Measurements from ENCODE around the gene PWWP2A.
"Not testable (repeated sequence)": the region's sequence is repeated elsewhere in the genome, so short reads cannot be mapped to it uniquely, and the experiment has no call there.

PWWP2A gene

DNA sequence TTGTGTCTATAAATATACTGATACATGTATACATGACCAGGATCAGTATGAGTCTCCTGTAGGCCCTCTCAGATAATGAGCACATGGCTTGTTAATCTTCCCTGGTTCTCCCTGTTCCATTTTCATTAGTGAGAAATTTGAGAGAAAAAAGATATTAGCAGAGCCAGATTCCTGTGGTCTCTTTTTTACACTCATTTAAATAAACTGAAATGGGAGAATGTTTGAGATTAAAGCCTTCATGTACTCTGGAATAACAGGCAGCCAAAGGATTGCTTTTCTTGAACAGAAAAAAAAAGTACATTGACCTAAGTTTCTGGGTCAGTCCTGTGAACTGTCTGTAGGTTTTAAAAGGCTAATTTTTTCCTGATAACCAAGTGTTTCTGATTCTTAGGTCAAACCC is 44.2 kb downstream of the PWWP2A start:
- no peak for DNase-seq

DNA sequence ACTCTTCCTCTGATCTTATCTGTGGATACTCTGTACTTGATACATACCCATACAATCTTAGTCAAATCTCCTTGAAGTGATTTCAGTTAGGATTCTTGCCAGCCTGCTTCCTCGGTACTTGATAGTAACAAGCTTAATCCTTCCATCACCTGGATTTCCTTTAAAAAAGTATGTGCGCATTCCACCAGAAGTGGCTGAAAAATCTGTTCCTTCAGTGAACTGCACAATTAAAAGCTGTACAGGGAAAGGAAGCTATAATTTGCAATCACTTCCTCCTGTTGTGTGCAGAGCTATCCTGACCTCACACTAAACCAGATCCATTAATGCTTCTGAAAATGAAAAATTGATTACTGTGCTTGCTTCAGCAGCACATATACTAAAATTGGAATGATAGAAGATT is 47.3 kb downstream of the PWWP2A start:
- no peak for DNase-seq

DNA sequence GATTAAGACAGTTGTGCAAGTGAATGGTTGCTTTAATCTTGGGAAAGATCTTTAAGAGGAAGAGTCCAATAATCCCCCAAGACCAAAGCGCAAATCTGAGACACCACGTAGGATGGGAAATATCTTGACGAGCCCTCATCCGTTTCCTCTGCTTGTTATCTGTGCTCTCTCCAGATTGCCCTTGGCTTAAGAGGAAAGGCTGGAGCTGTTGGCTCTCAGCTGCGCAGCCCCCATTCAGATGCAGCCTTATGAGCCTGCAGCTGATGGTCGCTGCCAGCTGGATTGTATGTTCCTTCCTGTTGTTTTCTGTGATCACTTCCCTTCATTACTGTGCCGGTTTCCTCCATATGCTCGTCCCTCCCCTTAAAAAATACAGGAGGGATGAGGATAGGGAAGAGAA is 47.7 kb downstream of the PWWP2A start:
- DNase-seq, result no peak

DNA sequence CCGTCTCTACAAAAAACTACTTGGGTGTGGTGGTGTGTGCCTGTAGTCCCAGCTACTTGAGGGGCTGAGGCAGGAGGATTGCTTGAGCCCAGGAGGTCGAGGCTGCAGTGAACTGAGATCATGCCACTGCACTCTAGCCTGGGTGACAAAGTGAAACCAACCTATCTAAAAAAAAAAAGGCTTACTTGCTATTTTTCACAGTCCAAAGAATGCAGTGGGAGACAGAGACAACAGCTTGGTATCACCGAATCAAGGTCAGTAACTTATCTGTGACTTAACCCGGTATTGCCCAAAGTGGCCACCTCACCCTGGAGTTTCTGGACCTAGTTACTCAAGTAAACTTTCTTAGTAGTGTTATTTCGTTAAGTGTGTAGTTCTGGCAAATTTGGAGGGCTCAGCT is 50.1 kb downstream of the PWWP2A start:
- not testable (repeated sequence) for DNase-seq

DNA sequence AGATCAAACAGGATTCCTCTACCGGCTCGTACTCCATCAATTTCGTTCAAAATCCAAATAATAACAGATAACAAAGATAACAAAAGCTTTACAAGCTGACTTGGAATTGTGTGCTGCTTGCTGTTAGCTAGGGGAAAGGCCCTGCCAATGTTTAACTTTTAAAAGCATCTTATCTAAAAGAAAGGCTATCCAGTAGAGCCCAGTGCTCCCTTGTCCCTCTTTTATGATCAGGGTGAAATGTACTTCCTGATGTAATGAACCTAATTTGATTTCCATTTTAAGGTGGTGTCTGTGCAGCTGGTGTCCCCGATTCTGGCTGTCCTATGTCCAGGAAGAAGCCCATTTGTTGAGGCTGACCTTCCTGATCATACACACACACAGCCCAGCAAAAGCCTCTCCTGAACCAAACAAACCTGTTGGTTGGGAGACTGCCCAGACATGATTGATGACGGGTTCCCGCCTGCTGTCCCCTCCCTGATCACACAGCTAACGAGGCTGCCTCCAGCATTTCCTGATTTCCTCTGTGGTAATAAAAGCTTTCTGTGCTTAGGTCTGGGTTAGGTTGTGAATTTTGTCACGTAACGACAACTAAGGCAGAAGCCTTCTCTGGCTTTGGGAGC is 54.1 kb downstream of the PWWP2A start:
- DNase-seq, result no peak

DNA sequence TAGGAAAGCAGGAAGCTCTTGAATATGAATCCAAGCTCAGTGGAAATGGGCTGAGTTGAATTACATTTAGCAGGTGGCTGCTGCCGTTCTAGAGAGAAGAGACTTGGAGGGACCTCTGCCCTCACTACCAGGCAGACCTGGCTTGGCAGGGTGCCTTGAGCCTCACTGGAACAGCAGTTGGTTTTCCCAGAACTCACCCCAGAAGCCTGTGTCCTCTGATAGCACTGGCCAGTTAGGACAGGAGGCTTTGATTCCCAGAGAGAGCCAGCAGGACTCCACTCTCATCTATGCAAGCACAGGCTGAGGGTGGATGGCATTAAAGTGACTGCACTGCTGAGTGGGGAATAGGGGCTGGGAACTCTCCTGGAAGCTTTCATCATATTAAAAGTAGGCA is 54.8 kb downstream of the PWWP2A start:
- DNase-seq, result no peak

DNA sequence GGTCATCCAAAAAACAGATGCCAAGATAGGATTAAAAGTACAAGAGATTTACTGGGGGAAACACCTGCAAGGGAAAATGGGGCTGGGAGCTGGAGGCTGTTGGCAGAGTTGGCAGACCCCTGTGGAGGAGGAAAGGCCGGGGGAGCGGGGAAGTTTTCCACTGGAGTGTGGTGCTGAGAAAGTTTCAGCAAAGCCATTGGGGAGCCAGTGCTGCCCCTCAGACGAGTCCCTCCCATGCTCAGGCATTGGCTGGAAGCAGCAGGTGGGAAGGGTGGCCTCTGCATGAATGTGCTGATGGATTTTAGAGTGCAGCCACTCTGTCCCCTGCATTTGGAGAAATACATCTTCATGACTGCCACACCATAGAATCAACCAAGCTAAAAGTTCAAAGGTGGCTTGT is 57.5 kb downstream of the PWWP2A start:
- DNase-seq, result no peak

DNA sequence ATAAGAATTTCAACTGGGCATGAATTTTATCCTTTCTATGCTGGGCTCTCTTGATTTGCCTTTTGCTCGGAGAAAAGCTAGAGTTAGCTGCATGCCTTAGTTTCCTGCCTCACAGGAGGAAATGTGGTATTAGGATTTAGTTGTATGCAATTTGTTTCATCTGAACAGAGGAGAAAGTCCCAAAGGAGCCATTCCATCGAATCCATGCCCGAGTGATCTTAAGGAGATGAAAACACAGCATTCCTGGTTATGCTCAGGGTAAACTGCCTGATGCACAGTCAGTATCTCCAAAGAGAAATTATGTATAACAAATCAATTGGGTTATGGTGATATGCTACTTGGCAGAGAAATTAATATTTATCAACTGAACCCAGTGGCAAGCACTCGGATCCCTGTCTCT is 59.2 kb downstream of the PWWP2A start:
- DNase-seq, result no peak

DNA sequence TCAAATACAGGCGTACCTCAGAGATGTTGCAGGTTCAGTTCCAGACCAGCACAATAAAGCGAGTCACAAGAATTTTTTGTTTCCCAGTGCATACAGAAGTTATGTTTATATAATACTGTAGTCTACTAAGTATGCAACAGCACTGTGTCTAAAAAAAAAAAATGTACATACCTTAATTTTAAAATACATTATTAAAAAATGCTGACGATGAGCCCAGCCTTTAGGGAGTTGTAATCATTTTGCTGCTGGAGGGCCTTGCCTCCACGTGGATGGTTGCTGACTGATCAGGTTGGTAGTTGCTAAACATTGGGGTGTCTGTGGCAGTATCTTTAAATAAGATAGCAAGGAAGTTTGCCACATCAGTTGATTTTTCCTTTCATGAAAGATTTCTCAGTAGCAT is 62.0 kb downstream of the PWWP2A start:
- no peak for DNase-seq

DNA sequence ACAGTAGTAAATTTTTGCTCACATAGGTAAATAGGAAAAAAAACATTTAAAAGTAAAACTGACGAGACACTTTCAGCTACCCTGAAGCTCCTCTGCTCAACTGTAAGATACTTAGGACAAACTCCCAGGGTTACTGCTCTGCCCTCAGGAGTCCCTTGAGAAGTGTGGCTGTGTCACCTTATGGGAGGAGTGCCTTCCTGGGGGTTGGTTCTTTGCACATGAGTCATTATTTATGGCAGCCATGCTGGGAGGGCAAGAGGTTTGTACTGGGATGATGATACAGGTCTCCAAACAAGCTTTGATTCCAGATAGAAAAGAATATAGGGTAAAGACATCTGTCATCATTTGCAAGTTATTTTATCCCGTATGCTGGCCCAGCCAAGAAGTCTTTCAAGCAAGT is 64.4 kb downstream of the PWWP2A start:
- DNase-seq, result no peak

DNA sequence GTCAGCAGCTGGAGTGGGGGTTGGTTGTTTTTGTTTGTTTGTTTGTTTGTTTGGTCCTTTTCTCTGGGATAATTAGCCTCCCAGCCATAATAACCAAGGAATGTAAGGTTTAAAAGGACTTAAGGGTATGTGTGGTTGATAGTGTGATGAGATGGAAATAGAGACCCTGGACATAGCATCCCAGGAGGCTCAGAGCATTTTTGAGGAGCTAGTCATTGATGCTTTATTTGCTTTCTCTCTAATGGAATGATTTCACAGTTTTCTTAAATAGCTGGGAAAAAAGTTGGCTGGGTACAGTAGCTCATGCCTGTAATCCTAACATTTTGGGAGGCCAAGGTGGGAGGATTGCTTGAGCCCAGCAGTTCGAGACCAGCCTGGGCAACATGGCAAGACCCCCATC is 65.2 kb downstream of the PWWP2A start:
- DNase-seq, result no peak

DNA sequence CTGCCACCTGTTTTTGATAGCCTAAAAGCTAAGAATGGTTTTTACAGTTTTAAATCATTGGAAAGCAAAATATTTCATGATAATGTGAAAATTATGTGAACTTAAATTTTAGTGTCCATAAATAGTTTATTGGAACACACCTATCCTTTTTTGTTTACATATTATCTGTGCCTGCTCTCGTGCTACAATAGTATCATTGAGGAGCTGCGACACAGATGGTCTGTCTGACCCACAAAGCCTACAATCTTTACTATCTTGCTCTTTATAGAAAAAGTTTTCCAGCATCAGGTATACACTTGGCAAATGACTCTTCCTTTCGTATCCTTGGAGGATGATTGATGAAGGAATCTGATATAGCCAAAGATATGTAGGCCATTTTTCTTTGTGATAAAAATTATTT is 70.2 kb downstream of the PWWP2A start:
- DNase-seq, result no peak

DNA sequence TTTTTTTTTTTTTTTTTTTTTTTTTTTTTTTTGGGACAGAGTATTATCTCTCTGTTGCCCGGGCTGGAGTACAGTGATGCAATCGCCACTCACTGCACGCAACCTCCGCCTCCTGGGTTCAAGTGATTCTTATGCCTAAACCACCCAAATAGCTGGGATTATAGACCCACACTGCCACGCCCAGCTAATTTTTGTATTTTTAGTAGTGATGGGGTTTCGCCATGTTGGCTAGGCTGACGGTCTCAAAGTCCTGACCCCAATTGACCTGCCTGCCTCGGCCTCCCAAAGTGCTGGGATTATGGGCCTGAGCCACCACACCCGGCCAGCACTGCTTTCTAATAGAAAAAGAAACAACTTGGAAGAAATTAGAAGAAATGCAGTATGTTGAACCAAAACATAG is 71.1 kb downstream of the PWWP2A start:
- DNase-seq, result no peak

DNA sequence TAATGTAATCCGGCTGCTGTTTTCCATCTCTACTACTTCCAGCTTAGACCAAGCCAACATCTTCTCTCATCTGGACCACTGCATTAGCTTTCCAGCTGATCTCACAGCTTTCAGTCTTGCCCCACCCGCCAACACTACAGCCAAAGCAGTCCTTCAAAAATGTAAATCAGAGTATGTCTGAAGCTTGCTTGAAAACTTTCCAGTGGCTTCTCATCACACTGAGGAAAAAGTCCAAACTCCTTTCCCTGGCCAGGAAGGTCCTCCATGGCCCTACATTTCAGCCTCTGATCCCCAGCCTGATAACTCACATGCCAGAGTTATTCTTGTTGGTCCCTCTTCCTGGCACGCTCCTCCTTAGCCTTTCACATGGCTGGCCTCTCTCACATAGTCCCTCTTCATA is 71.8 kb downstream of the PWWP2A start:
- no peak for DNase-seq

DNA sequence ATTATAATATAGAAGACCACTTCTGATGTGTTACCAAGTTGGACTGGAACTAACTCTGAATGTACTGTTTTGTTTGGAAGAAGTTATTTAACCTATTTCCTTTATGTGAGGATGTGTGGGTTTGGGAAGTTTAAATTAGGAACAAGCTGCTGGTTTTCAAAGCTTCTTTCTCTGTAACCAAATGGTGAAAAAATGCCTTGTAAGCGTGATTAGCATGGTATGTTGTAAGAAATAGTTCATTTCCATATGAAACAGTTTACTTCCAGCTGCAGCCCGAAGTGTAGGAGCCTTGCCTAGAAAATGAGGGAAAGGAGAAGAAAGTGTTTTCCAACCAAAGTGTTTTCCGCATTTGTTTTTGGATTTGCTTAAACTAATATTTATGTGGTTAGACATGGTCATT is 74.3 kb downstream of the PWWP2A start:
- no peak for DNase-seq

DNA sequence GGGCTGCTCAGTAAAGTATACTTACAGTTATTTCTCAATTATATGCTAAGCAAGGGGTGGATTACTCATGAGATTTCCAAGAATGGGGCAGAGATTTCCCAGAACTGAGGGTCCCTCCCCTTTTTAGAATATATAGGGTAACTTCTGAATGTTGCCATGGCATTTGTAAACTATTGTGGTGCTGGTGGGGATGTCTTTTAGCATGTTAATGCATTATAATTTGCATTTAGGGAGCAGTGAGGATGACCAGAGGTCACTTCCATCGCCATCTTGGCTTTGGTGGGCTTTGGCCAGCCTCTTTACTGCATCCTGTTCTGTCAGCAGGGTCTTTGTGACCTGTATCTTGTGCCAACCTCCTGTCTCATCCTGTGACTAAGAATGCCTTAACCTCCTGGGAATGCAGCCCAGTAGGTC is 74.9 kb downstream of the PWWP2A start:
- no peak for DNase-seq

DNA sequence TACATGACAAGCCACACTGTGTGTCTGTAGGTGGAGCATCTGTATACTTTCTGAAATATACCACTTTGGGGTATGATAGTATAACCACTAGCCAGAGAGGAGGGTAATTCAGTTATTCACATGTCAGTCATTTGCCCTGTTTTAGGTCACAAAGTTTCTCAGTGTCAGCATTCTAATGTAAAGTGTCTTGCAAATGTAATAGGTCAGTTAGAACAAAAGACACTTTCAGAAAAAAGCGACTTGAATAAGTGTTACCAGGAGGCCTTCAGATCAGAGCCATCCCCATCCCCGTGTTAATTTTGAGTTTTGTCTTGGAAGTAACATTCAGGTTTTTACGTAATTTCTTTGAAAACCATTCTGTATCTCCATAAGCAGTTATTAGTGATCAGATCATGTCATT is 76.6 kb downstream of the PWWP2A start:
- DNase-seq, result no peak

All from NCI-H187 treated with DMSO at 0.1 percent for 48 hours (cell line).